Stimulated activated CD8-positive, alpha-beta memory T cell treated with anti-CD3 and anti-CD28 coated beads, Interleukin-7, amount 100 ng/mL, for 48 hours (primary cell): ENCODE measurements around the gene SECISBP2.
"Not testable (repeated sequence)": the region's sequence is repeated elsewhere in the genome, so short reads cannot be mapped to it uniquely, and the experiment has no call there.

Experiments
- DNase-seq, 2 donors: peaks; one replicate each; pipeline ENCODE4 v3.0.0-alpha.2; 2020; ENCODE audit warnings: low read depth in 1 of 2; ENCODE audit errors: extremely low read depth in 1 of 2

SECISBP2 gene

GRCh38 chr9:89309166-89309565 lies 9.1 kb upstream of the SECISBP2 start:
- no peak for DNase-seq

GRCh38 chr9:89309608-89310474 lies 8.5 kb upstream of the SECISBP2 start:
- no peak for DNase-seq

GRCh38 chr9:89310475-89311345 lies 7.6 kb upstream of the SECISBP2 start, which contains the start of gene CKS2:
TSS of gene CKS2 (plus strand) at chr9:89311195. CDS start at chr9:89311293, 98 bp downstream.
- peak; percentile 99 to 100 for DNase-seq

- DNase-seq = no peak
Observed at GRCh38 chr9:89311346-89312221, 6.7 kb upstream of the SECISBP2 start.

- no peak for DNase-seq
Observed at GRCh38 chr9:89312222-89312571, 6.1 kb upstream of the SECISBP2 start.

- no peak for DNase-seq
Observed at GRCh38 chr9:89313842-89314241, 4.5 kb upstream of the SECISBP2 start.

GRCh38 chr9:89314955-89315354 lies 3.3 kb upstream of the SECISBP2 start:
- DNase-seq = no peak

- no peak for DNase-seq
Observed at GRCh38 chr9:89315482-89315881, 2.8 kb upstream of the SECISBP2 start.

GRCh38 chr9:89317282-89317681 lies 1.0 kb upstream of the SECISBP2 start:
- DNase-seq = no peak

- DNase-seq = no peak
Observed at GRCh38 chr9:89319015-89319905, 960 bp downstream of the SECISBP2 start.

GRCh38 chr9:89323390-89323789 lies 5.1 kb downstream of the SECISBP2 start:
- DNase-seq = no peak

GRCh38 chr9:89325733-89326132 lies 7.4 kb downstream of the SECISBP2 start:
- no peak for DNase-seq

GRCh38 chr9:89328064-89328463 lies 9.8 kb downstream of the SECISBP2 start:
- DNase-seq = no peak

GRCh38 chr9:89329917-89330316 lies 11.6 kb downstream of the SECISBP2 start:
- no peak for DNase-seq

GRCh38 chr9:89330513-89330912 lies 12.2 kb downstream of the SECISBP2 start:
- DNase-seq = no peak

GRCh38 chr9:89339807-89340206 lies 21.5 kb downstream of the SECISBP2 start:
- no peak for DNase-seq

- DNase-seq = no peak
Observed at GRCh38 chr9:89340332-89340731, 22.0 kb downstream of the SECISBP2 start.

GRCh38 chr9:89342213-89342612 lies 23.9 kb downstream of the SECISBP2 start:
- no peak for DNase-seq

GRCh38 chr9:89342948-89343347 lies 24.6 kb downstream of the SECISBP2 start:
- no peak for DNase-seq

- not testable (repeated sequence) for DNase-seq
Observed at GRCh38 chr9:89343812-89344211, 25.5 kb downstream of the SECISBP2 start.
